IgD-negative memory B cell (primary cell): ENCODE data around the gene MAPK12. TPM values are rescaled to one million over a fixed set of nuclear protein-coding genes. Genes with fewer than 3 reads are reported as not detected.

Experiments used
- H3K27ac Mint-ChIP-seq, 3 donors: one replicate each; pipeline ENCODE4 v1.8.0; 2020 to 2022; ENCODE audit warnings: mild to moderate bottlenecking in 3 of 3, mixed read lengths in 3 of 3, moderate library complexity in 1 of 3
- H3K27me3 Mint-ChIP-seq: one replicate; pipeline ENCODE4 v1.8.0; 2021; ENCODE audit warnings: mixed read lengths
- H3K36me3 Mint-ChIP-seq: one replicate; pipeline ENCODE4 v1.8.0; 2020; ENCODE audit warnings: mild to moderate bottlenecking, mixed read lengths
- H3K4me1 Mint-ChIP-seq, 3 donors: one replicate each; pipeline ENCODE4 v1.8.0; 2020 to 2022; ENCODE audit warnings: mixed read lengths in 3 of 3, mild to moderate bottlenecking in 1 of 3
- H3K4me3 Mint-ChIP-seq, 4 donors: one replicate each; pipeline ENCODE4 v1.8.0; 2020 to 2022; ENCODE audit warnings: mild to moderate bottlenecking in 4 of 4, mixed read lengths in 4 of 4, moderate library complexity in 3 of 4
- H3K9me3 Mint-ChIP-seq, 3 donors: one replicate each; pipeline ENCODE4 v1.8.0; 2020 to 2021; ENCODE audit warnings: mixed read lengths in 3 of 3, mild to moderate bottlenecking in 1 of 3
- polyA plus RNA-seq: library from polyadenylated mRNA; unstranded; fragments of 300-500 nt; fragmentation: Illumina TruSeq; gene quantifications from one replicate; pipeline ENCODE4 v1.2.3, GENCODE V29; 2021

The MAPK12 gene
- polyA plus RNA-seq, 1 donor from 2014 or later, result 0.94 TPM

DNA sequence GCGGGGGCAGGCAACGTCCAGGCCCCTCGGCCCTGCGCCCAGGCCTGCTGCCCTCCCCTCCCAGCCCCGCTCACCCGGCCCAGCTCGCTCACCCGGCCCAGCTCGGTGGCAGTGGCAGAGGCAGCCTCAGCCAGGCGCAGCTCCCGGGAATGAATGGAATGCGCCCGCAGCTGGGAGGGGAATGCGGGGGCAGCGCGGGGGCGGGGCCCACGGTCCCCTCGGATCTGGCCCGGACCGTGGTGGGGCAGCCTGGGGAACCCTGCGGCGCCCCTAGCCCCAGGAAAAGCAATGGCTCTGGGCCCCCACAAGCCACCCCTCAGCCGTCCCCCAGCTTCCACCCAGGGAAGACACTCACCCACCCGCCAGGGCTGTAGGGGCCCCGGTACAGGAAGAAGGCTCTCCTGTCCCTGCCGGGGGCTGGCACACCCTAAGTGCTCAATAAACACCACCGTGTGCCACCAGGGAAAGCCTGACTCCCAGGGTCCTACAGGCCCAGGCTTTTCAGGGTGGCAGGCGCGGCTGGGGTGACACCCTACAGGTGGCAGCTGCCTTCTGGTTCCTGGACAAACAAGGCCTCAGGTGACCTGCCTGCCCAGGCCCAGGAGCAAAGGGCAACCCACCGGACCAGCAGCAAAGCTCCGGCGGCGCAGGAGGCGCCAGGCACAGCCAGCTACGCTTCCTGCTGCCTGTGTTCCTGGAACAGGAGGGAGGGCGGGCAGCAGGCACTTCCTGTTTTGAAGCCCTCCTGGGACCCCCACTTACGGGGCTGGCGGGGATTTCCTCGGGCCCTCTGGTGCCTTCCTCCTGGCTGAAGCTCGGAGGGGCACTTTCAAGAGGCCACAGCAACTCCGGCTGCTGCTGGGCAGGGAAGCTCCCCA is 32.2 kb upstream of the MAPK12 start:
- Mint-ChIP-seq H3K4me3 (peak overlapping the region in 3 of 4 donors; percentile 17 to 82 (median 39)), H3K27ac (peak overlapping the region in 2 of 3 donors; percentile 18 to 80), H3K4me1 (peaks cover 10 to 20% (median 15%) of the 10 kb centered on the region in 3 donors), H3K27me3 (peaks cover 10% of the 10 kb centered on the region), H3K36me3 (no peaks in the 10 kb centered on the region), H3K9me3 (no peaks in the 10 kb centered on the region)

DNA sequence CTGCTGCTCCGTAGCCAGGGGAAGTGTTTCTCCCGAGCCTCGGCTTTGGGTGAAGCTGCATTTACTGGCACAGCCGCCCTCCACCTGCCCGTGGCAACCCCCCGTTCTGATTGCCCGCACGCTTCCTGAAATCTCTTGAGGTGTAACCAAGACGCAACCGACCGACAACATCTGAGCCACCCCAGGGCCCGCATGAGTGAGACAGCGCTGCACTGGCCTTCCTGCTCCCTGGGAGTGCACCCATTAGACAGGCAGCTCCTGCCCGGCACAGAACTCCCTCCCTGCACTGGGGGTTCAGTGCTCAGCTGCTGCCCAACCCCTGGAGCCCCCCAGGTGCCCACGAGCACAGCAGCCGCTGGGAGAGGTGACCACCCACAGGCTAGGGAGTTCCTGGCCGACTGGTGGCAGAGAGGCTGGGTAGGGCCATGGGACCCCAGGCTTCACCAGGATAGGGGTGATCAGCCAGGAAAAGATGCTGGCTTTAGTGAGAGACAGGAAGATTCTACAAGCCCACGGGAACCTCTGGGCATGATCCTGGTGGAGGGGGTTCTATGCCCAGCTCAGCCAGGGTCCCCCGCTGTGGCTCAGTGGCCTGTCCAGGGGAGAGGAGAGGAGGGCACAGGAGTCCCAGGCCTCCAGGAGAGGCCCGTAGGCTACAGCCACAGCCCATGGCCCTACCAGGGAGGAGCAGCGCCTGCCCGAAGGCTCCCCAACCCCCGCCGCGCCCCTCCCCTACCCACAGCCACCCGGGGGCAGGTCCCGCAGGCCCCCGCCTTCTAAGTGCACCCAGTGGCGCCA is 31.4 kb upstream of the MAPK12 start:
- no peaks in the 10 kb centered on the region for H3K9me3 Mint-ChIP-seq
- H3K27me3 Mint-ChIP-seq, result peaks cover 10% of the 10 kb centered on the region
- peak overlapping the region; percentile 72 to 87 (median 78) for H3K27ac Mint-ChIP-seq
- peak overlapping the region; percentile 61 to 94 (median 74) for H3K4me3 Mint-ChIP-seq
- peaks cover 10 to 20% (median 15%) of the 10 kb centered on the region in 3 donors for H3K4me1 Mint-ChIP-seq
- no peaks in the 10 kb centered on the region for H3K36me3 Mint-ChIP-seq

DNA sequence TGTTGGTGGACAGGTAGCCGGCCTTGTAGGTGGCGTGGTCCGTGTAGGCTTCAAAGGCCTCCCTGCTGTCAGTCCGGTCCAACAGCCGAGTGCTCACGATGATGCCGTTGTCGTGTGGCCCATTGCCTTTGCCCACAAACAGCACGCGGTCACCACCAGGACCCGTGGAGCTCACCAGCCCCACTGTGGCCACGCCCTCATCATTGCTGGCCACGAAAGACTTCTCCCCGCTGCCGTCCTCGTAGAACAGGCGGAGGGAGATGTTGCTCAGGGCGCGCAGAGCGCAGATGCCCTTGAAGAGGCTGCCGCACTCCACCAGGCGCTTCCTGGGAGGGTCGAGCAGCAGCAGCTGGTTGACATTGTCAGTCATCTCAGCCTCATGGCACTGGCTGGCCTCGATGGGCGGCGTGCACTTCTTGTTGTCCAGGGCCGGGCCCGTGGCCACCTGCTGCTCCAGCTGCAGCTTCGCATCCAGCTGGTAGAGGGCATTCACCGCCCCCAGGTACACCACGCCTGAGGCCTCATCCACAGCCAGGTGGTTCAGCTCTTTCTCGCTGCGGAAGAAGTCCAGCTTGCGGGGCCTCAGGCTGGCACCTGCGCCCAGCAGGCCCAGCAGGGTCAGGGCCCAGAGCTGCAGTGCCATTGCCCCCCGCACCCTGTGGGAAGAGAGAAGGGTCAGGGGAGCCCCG is 28.6 kb upstream of the MAPK12 start:
- Mint-ChIP-seq H3K4me3 (no peak overlapping the region), H3K27me3 (peaks cover 10% of the 10 kb centered on the region), H3K27ac (no peak overlapping the region), H3K36me3 (no peaks in the 10 kb centered on the region), H3K4me1 (peaks cover 10 to 15% (median 15%) of the 10 kb centered on the region in 3 donors), H3K9me3 (no peaks in the 10 kb centered on the region)

DNA sequence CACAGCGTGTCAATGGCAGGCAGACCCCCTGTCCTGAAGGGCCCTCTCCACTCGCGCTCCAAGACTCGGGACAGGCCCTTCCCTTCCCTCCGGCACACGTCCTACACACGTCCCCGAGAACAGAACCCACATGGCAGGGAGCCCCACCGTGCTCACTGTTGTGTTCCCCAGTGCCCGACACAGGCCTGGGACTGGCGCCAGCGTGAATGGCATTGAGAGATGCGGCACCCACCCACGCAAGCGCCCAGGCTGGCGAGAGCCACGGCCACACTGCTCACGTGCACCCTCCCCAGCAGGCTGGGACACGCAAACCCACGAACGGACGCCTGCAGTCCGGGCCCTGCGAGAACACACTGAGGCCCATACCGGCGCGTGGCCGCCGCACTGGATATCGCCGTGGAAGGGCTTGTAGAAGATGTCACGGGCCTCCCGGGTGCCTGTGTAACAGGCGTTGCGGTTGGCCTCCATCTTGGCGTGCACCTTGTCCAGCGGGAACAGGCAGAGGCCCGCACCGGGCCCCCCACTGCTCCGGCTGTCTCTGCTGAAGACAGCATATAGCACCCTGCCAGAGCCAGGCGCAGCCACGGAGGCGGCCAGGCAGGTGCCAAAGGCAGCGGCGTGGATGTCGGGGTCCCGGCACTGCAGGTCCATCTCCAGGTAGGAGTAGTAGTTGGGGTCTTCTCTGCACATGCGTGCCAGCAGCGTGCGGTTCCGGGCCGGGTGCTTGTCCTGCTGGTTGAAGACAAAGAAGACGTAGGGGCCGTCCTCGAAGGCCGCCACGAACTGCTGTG is 27.9 kb upstream of the MAPK12 start:
- Mint-ChIP-seq H3K36me3 (no peaks in the 10 kb centered on the region), H3K4me3 (no peak overlapping the region), H3K4me1 (peaks cover 10 to 17% (median 15%) of the 10 kb centered on the region in 3 donors), H3K27ac (no peak overlapping the region), H3K9me3 (no peaks in the 10 kb centered on the region), H3K27me3 (peaks cover 10% of the 10 kb centered on the region)

DNA sequence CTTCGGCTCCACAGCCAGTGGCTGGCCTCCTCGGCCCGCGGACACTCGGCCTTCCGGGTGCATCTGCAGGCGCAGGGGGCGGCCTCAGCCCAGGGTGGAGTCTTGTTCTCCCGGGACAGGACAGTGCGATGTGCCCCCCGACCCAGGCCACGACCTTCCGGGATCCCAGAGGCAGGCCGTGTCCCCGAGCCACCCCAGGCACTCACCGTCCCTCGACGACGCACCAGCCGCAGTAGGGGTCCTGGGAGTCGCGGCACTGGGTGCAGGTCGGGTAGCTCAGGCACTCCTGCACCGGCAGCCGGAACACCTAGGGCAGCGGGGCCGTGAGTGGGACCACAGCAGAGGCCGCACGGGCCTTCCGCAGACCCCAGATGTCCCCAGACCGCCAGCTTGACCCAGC is 26.2 kb upstream of the MAPK12 start:
- Mint-ChIP-seq H3K4me1 (peaks cover 8 to 13% (median 11%) of the 10 kb centered on the region in 3 donors), H3K27me3 (peaks cover 7% of the 10 kb centered on the region), H3K36me3 (no peaks in the 10 kb centered on the region), H3K4me3 (no peak overlapping the region), H3K27ac (no peak overlapping the region), H3K9me3 (no peaks in the 10 kb centered on the region)

DNA sequence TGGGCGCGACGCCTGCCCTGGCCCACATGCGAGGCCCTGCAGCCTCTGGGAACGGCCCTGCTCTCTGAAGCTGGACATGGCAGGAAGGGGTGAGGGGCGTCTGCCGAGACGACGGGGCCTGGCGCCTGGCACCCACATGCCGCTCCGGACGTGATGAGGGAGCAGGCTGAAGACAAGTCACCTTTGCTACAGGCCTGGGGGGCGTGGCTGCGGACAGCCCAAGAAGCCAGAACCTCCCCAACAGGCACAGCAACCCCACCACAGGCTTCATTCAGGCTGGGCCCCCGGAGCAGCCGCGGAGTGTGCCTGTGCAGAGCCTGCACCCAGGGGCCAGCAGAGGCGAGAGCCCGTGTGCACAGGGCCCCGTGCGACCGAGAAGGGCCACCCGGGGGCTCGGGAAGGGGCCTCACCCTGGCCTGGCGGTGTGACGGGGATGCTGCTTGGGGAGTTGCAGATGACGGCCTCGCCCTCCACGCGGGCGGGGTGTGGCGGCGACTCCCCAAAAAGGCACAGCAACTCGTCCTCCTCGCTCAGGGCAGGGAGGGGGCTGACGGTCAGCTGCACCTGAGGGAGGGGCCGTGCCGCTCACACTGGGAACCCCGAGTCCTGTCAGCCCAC is 25.3 kb upstream of the MAPK12 start:
- no peak overlapping the region for H3K27ac Mint-ChIP-seq

DNA sequence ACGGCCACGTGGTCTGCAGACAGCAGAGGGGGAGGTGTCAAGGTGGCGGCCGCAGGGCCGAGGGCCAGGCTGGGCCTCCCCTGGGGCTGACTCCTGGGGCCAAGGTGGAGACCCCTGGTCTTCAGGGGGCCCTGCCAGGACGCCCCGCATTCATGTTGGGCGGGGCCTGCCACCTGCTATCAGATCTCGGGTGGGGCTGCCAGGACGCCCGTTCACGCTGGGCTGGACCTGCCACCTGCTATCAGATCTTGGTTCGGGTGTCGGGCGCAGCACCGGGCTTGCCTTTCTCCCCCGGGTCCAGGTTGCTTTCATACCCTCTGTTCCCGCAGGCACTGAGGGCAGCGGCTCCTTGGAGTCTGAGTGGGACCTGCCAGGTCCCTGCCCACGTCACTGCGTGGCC is 24.8 kb upstream of the MAPK12 start:
- Mint-ChIP-seq H3K36me3 (no peaks in the 10 kb centered on the region), H3K4me3 (no peak overlapping the region), H3K9me3 (no peaks in the 10 kb centered on the region), H3K27ac (no peak overlapping the region), H3K4me1 (peaks cover 0 to 2% (median 2%) of the 10 kb centered on the region in 3 donors), H3K27me3 (no peaks in the 10 kb centered on the region)

More for the DNA sequence above, 25.3 kb upstream of the MAPK12 start:
- H3K4me1 Mint-ChIP-seq, result peaks cover 0 to 5% (median 3%) of the 10 kb centered on the region in 3 donors
- H3K27me3 Mint-ChIP-seq, result no peaks in the 10 kb centered on the region
- H3K4me3 Mint-ChIP-seq, result no peak overlapping the region
- no peaks in the 10 kb centered on the region for H3K36me3 Mint-ChIP-seq
- no peaks in the 10 kb centered on the region for H3K9me3 Mint-ChIP-seq

DNA sequence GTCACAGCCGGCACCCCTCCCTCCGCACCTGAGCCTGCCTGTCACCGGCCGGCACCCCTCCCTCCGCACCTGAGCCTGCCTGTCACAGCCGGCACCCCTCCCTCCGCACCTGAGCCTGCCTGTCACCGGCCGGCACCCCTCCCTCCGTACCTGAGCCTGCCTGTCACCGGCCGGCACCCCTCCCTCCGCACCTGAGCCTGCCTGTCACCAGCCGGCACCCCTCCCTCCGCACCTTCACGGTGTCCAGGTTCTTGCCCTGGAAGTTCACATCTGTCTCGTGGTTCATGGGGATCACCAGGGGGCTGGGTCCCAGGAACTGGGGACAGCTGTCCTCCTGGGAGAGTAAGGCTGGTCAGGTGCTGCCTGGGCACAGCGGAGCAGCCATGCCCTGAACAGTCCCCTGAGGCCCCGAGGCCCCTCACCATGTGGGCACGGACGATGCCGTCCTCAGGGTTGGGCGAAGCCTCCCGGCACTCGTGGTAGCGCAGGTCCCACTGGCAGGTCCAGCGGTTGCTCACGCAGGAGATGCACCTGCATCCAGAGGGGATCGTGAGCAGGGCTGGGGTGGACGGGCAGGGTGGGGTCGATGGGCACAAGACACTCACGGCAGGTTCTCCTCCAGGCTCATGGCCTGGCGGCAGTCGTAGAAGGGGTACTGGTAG is 24.2 kb upstream of the MAPK12 start:
- Mint-ChIP-seq H3K4me3 (peak overlapping the region in 1 of 4 donors; percentile 17), H3K36me3 (no peaks in the 10 kb centered on the region), H3K4me1 (peaks cover 0 to 1% (median 0%) of the 10 kb centered on the region in 3 donors), H3K27me3 (no peaks in the 10 kb centered on the region), H3K9me3 (no peaks in the 10 kb centered on the region), H3K27ac (no peak overlapping the region)

DNA sequence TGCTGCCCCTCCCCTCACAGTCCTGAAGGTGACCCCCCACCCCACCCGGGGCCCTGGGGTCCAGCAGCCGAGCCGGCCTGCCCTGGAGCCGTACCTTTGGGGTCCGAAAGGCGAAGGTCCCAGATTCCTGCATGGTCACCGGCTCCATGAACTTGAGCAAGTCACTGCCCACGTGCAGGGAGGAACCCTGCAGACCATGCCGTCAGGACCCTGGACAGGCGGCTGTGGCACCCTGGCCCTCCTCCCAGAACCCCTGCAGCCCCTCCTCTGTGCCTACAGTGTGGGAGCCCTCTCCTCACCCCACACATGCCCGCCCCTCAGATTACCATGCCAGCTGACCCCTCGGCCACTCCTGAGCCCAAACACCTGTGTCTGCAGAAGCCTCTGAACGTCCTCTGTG is 23.0 kb upstream of the MAPK12 start:
- H3K4me1 Mint-ChIP-seq, result peaks cover 0 to 1% (median 0%) of the 10 kb centered on the region in 3 donors
- no peak overlapping the region for H3K4me3 Mint-ChIP-seq
- no peaks in the 10 kb centered on the region for H3K27me3 Mint-ChIP-seq
- no peaks in the 10 kb centered on the region for H3K36me3 Mint-ChIP-seq
- no peak overlapping the region for H3K27ac Mint-ChIP-seq
- H3K9me3 Mint-ChIP-seq, result no peaks in the 10 kb centered on the region

DNA sequence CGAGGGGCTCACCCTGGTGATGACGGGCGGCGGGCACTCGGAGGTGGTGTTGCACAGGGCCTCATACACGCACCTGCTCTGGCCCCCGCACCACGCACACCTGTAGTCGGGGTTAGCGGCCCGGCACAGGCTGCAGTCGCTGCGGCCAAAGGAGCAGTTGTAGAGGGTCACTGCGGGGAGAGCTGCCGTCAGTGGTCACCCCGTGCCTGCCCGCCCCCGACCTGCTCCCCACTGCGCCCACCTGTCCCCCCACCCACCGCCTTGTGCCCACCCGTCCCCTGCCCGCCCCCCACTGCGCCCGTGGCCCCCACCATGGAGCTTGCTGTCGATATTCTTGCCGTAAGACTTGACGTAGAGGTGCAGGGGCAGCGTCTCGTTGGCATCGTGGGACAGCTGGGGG is 22.3 kb upstream of the MAPK12 start:
- Mint-ChIP-seq H3K4me1 (peaks cover 0 to 1% (median 0%) of the 10 kb centered on the region in 3 donors), H3K27me3 (no peaks in the 10 kb centered on the region)

DNA sequence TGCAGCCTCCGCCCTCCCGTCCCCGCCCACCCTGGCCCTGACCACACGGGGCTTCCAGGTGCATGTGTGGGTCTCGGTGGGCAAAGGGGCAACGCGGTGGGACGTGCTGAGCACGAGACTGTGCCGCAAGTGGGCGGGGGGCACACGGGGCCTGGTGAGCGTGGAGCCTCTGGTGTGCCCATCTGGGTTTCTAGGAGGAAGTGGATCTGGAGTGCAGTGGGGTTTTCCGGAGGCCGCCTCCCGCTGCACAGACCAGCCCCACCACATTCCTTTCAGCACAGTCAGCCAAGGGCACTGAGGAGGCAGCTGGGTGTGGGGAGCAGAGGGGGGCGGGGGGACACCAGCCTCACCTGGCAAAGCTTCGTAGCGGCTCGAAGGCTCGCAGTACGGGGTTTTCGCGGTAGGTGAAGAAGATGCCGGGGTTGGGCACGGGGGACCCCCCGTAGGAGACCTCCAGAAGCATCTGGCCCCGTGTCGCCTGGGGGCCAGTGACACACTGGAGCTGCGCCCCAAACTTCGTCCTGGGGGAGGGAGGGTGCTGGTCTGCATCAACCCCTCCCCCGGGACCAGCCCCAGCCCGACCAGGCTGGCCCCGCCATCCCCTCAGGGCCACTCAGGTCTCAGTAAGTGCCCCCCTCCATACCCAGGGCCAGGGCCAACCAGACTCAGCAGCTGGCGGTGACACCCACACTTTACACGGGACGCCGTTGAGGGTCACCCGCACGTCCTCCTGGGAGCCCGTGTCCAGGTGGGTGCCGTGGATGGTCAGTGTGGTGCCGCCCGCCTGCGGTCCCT is 21.1 kb upstream of the MAPK12 start:
- no peaks in the 10 kb centered on the region for H3K9me3 Mint-ChIP-seq
- no peaks in the 10 kb centered on the region for H3K36me3 Mint-ChIP-seq
- H3K4me1 Mint-ChIP-seq, result peaks cover 0 to 1% (median 0%) of the 10 kb centered on the region in 3 donors
- no peak overlapping the region for H3K4me3 Mint-ChIP-seq
- no peak overlapping the region for H3K27ac Mint-ChIP-seq
- H3K27me3 Mint-ChIP-seq, result no peaks in the 10 kb centered on the region

More for the DNA sequence above, 22.3 kb upstream of the MAPK12 start:
- Mint-ChIP-seq H3K4me3 (no peak overlapping the region), H3K9me3 (no peaks in the 10 kb centered on the region), H3K36me3 (no peaks in the 10 kb centered on the region), H3K27ac (no peak overlapping the region)

DNA sequence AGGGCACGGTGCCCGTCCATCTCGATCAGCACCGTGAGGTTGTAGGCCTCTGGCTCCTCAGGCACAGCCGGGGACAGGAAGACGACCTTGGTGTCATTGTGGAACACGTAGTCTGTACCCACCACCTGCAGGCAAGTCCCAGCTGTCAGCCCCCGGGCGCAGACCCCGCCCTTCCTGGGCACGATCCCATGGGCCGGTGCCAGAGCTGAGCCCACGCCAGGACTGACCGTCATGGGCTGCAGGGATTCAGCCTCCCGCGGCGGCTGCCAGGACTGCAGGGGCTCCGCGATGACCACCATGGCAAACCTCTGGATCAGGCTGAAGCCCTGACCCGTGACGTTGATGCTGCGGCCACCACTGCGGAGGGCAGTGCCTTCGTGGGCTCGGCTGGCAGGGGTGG is 20.5 kb upstream of the MAPK12 start:
- H3K4me1 Mint-ChIP-seq, result peaks cover 0 to 1% (median 0%) of the 10 kb centered on the region in 3 donors
- no peak overlapping the region for H3K27ac Mint-ChIP-seq
- no peaks in the 10 kb centered on the region for H3K36me3 Mint-ChIP-seq
- no peak overlapping the region for H3K4me3 Mint-ChIP-seq
- H3K9me3 Mint-ChIP-seq, result no peaks in the 10 kb centered on the region
- H3K27me3 Mint-ChIP-seq, result no peaks in the 10 kb centered on the region

DNA sequence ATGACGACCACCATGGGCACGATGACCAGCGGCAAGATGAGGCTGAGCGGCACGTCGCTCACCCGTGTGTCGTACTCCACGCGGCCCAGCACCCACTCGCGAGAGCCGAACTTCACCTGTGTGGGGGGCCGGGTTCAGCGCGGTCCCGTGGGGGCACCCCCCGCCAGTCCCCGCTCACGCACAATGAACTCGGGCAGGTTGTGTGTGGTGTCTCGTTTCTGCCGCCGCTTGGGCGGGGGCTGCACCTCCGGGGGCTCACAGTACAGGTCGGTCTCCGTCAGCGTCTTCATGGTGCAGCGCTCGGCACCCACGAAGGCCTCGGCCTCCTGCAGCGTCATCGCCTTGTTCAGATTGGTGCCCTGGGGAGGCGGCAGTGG is 19.9 kb upstream of the MAPK12 start:
- Mint-ChIP-seq H3K4me3 (no peak overlapping the region), H3K36me3 (no peaks in the 10 kb centered on the region), H3K9me3 (no peaks in the 10 kb centered on the region), H3K4me1 (peaks cover 0 to 1% (median 0%) of the 10 kb centered on the region in 3 donors), H3K27ac (no peak overlapping the region), H3K27me3 (no peaks in the 10 kb centered on the region)
